HepG2 (cell line): ENCODE data around the gene NEAT1. TPM values are rescaled to one million over a fixed set of nuclear protein-coding genes. Genes with fewer than 3 reads are reported as not detected.

Experiments
- ARNT ChIP-seq: fragments of 450-650 bp; IDR thresholded peaks from 2 replicates; pipeline ENCODE4 v1.6.1; 2017
- KMT2A ChIP-seq: sonication (generic); formaldehyde crosslinking; IDR thresholded peaks from 2 replicates; pipeline ENCODE4 v1.4.0; 2020; ENCODE audit warnings: missing genetic modification reagents
- NFYB ChIP-seq: sonication (generic); formaldehyde crosslinking; IDR thresholded peaks from 2 replicates; pipeline ENCODE4 v1.4.0; 2020; ENCODE audit warnings: missing genetic modification reagents
- POLR2G ChIP-seq: fragments of 200-400 bp; formaldehyde crosslinking; IDR thresholded peaks from 2 replicates; pipeline ENCODE4 v1.6.1; 2018; ENCODE audit warnings: mild to moderate bottlenecking, low read depth, low read length, moderate library complexity
- SALL1 ChIP-seq: sonication (generic); formaldehyde crosslinking; IDR thresholded peaks from 2 replicates; pipeline ENCODE4 v1.8.0; 2022; ENCODE audit warnings: mild to moderate bottlenecking, missing genetic modification reagents
- SCMH1 ChIP-seq: sonication (generic); formaldehyde crosslinking; IDR thresholded peaks from 2 replicates; pipeline ENCODE4 v1.9.0; 2021; ENCODE audit warnings: missing genetic modification reagents, mild to moderate bottlenecking, borderline replicate concordance
- SNAI1 ChIP-seq: sonication (generic); formaldehyde crosslinking; IDR thresholded peaks from 2 replicates; pipeline ENCODE4 v1.5.0; 2020; ENCODE audit warnings: mild to moderate bottlenecking, missing genetic modification reagents, borderline replicate concordance
- ZNF317 ChIP-seq: sonication (generic); formaldehyde crosslinking; IDR thresholded peaks from 2 replicates; pipeline ENCODE4 v1.5.0; 2020; ENCODE audit warnings: mild to moderate bottlenecking, missing genetic modification reagents
- ZNF543 ChIP-seq: sonication (generic); formaldehyde crosslinking; IDR thresholded peaks from 2 replicates; pipeline ENCODE4 v1.4.0; 2020; ENCODE audit warnings: mild to moderate bottlenecking, missing genetic modification reagents
- ZNF552 ChIP-seq: sonication (generic); formaldehyde crosslinking; IDR thresholded peaks from 2 replicates; pipeline ENCODE4 v1.9.0; 2022; ENCODE audit warnings: missing genetic modification reagents, mild to moderate bottlenecking, borderline replicate concordance
- ZNF614 ChIP-seq: IDR thresholded peaks from 2 replicates; pipeline ENCODE4 v1.6.1; 2018; ENCODE audit warnings: missing biosample characterization, missing genetic modification reagents, inconsistent platforms, borderline replicate concordance
- ZNF777 ChIP-seq: sonication (generic); formaldehyde crosslinking; IDR thresholded peaks from 2 replicates; pipeline ENCODE4 v1.4.0; 2020; ENCODE audit warnings: missing genetic modification reagents
- ZNF792 ChIP-seq: IDR thresholded peaks from 2 replicates; pipeline ENCODE4 v1.6.1; 2016
- ZNF850 ChIP-seq: sonication (generic); formaldehyde crosslinking; conservative IDR thresholded peaks from 2 replicates; pipeline ENCODE4 v1.9.0; 2021; ENCODE audit warnings: mild to moderate bottlenecking, missing genetic modification reagents
- polyA plus RNA-seq, 8 experiments: library from polyadenylated mRNA; depleted of rRNA in 3 of 8; stranded (reverse) in 7 of 8; unstranded in 1 of 8; fragments of >200 nt; fragmentation: Illumina TruSeq in 4 of 8; extraction: Trizol in 4 of 8; gene quantifications; 2 replicates each; pipeline versions ENCODE4 v1.2.1 to v1.2.3, GENCODE V29; 2011 to 2016; ENCODE audit warnings: low read depth in 4 of 8, missing spikeins in 1 of 8, mixed read lengths in 1 of 8; ENCODE audit not compliant: insufficient read depth in 1 of 8
- total RNA-seq, 5 experiments: library from RNA; depleted of rRNA; stranded (reverse); fragments of >200 nt; fragmentation: Illumina TruSeq; extraction: Trizol; gene quantifications; 2 replicates each; pipeline ENCODE4 v1.2.3, GENCODE V29; 2016; ENCODE audit warnings: low read depth in 1 of 5
- TF ChIP-seq, protein P1 (sequence below): sonication (generic); formaldehyde crosslinking; IDR thresholded peaks from 2 replicates; pipeline ENCODE4 v1.4.0; 2020; ENCODE audit warnings: missing genetic modification reagents
- TF ChIP-seq, protein P2 (sequence below): sonication (generic); formaldehyde crosslinking; IDR thresholded peaks from 2 replicates; pipeline ENCODE4 v1.4.0; 2020; ENCODE audit warnings: mild to moderate bottlenecking, missing genetic modification reagents
- TF ChIP-seq, protein P3 (sequence below): sonication (generic); formaldehyde crosslinking; IDR thresholded peaks from 2 replicates; pipeline ENCODE4 v1.4.0; 2020; ENCODE audit warnings: mild to moderate bottlenecking, missing genetic modification reagents, borderline replicate concordance
- TF ChIP-seq, protein P4 (sequence below): sonication (generic); formaldehyde crosslinking; IDR thresholded peaks from 2 replicates; pipeline ENCODE4 v1.4.0; 2020; ENCODE audit warnings: mild to moderate bottlenecking, missing genetic modification reagents
- TF ChIP-seq, protein P5 (sequence below): IDR thresholded peaks from 2 replicates; pipeline ENCODE4 v1.6.1; 2018; ENCODE audit warnings: missing genetic modification reagents, mild to moderate bottlenecking, missing compliant biosample characterization

NEAT1 gene
- total and polyA plus RNA-seq, 2 of the 13 experiments (the other 11 are each of a cell fraction or from before 2014, with no cell fraction given) = 20.5 to 41.2 TPM

DNA sequence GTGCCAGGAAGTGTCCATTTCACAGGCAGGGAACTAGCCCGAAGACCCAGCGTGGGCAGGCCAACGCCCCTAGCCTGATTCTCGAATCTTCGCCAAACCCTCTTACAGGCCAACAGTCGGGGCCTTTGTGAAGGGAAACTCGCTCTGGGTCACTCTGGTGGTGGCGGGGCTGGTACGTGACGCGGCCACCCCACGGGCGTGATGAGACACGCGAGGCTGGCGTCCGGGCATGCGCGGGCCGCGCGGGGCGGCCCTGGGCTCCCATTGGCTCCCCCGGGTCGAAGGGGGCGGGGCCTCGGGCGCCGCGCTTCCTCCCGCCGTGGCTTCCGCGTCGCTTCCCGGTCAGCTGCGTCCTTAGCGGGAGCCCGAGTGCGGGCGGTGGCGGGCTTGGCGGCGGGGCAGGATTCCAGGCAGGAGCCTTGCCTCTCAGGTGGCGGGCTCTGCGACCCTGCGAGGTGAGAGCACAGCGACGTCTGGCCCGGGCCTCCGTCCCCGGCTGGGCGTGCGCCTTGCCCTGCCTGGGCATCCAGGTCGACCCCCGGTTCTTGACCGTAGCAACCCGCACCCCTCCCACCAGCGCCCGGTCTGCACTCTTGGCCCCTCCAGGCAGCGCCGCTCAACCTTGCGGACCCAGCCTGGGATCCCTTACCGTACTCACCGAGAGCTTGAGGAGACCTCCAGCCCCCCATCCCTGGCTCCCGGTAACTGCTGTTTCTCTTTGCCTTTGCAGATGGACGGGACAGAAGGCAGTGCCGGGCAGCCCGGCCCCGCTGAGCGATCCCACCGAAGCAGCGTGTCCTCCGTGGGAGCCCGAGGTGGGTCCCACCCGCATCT is 36.1 kb upstream of the NEAT1 start, which contains the start of gene FRMD8 (continued):
- TF ChIP-seq, protein P1, sequence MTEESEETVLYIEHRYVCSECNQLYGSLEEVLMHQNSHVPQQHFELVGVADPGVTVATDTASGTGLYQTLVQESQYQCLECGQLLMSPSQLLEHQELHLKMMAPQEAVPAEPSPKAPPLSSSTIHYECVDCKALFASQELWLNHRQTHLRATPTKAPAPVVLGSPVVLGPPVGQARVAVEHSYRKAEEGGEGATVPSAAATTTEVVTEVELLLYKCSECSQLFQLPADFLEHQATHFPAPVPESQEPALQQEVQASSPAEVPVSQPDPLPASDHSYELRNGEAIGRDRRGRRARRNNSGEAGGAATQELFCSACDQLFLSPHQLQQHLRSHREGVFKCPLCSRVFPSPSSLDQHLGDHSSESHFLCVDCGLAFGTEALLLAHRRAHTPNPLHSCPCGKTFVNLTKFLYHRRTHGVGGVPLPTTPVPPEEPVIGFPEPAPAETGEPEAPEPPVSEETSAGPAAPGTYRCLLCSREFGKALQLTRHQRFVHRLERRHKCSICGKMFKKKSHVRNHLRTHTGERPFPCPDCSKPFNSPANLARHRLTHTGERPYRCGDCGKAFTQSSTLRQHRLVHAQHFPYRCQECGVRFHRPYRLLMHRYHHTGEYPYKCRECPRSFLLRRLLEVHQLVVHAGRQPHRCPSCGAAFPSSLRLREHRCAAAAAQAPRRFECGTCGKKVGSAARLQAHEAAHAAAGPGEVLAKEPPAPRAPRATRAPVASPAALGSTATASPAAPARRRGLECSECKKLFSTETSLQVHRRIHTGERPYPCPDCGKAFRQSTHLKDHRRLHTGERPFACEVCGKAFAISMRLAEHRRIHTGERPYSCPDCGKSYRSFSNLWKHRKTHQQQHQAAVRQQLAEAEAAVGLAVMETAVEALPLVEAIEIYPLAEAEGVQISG (CRISPR knock-in tag) = peak; percentile 18; the same call in 1 of the 2 replicates
- TF ChIP-seq ARNT (no peak), ZNF543 (CRISPR knock-in tag) (peak; percentile 71), SNAI1 (CRISPR knock-in tag) (no peak), POLR2G (peak; percentile 84), KMT2A (CRISPR knock-in tag) (peak; percentile 89), ZNF614 (CRISPR knock-in tag) (no peak; the same call in 1 of the 2 replicates), SCMH1 (CRISPR knock-in tag) (no peak), ZNF317 (CRISPR knock-in tag) (peak; percentile 58; the same call in 1 of the 2 replicates), NFYB (CRISPR knock-in tag) (peak; percentile 82), ZNF777 (CRISPR knock-in tag) (no peak), ZNF552 (CRISPR knock-in tag) (no peak), ZNF850 (no peak), ZNF792 (no peak), SALL1 (peak; percentile 65; the same call in 1 of the 2 replicates)
- TF ChIP-seq, protein P2, sequence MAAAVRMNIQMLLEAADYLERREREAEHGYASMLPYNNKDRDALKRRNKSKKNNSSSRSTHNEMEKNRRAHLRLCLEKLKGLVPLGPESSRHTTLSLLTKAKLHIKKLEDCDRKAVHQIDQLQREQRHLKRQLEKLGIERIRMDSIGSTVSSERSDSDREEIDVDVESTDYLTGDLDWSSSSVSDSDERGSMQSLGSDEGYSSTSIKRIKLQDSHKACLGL (CRISPR knock-in tag) = peak; percentile 70
- TF ChIP-seq, protein P3, sequence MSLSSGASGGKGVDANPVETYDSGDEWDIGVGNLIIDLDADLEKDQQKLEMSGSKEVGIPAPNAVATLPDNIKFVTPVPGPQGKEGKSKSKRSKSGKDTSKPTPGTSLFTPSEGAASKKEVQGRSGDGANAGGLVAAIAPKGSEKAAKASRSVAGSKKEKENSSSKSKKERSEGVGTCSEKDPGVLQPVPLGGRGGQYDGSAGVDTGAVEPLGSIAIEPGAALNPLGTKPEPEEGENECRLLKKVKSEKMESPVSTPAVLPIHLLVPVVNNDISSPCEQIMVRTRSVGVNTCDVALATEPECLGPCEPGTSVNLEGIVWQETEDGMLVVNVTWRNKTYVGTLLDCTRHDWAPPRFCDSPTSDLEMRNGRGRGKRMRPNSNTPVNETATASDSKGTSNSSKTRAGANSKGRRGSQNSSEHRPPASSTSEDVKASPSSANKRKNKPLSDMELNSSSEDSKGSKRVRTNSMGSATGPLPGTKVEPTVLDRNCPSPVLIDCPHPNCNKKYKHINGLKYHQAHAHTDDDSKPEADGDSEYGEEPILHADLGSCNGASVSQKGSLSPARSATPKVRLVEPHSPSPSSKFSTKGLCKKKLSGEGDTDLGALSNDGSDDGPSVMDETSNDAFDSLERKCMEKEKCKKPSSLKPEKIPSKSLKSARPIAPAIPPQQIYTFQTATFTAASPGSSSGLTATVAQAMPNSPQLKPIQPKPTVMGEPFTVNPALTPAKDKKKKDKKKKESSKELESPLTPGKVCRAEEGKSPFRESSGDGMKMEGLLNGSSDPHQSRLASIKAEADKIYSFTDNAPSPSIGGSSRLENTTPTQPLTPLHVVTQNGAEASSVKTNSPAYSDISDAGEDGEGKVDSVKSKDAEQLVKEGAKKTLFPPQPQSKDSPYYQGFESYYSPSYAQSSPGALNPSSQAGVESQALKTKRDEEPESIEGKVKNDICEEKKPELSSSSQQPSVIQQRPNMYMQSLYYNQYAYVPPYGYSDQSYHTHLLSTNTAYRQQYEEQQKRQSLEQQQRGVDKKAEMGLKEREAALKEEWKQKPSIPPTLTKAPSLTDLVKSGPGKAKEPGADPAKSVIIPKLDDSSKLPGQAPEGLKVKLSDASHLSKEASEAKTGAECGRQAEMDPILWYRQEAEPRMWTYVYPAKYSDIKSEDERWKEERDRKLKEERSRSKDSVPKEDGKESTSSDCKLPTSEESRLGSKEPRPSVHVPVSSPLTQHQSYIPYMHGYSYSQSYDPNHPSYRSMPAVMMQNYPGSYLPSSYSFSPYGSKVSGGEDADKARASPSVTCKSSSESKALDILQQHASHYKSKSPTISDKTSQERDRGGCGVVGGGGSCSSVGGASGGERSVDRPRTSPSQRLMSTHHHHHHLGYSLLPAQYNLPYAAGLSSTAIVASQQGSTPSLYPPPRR = peak; percentile 54; the same call in 1 of the 2 replicates
- TF ChIP-seq, protein P4, sequence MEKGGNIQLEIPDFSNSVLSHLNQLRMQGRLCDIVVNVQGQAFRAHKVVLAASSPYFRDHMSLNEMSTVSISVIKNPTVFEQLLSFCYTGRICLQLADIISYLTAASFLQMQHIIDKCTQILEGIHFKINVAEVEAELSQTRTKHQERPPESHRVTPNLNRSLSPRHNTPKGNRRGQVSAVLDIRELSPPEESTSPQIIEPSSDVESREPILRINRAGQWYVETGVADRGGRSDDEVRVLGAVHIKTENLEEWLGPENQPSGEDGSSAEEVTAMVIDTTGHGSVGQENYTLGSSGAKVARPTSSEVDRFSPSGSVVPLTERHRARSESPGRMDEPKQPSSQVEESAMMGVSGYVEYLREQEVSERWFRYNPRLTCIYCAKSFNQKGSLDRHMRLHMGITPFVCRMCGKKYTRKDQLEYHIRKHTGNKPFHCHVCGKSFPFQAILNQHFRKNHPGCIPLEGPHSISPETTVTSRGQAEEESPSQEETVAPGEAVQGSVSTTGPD (CRISPR knock-in tag) = no peak
- TF ChIP-seq, protein P5, sequence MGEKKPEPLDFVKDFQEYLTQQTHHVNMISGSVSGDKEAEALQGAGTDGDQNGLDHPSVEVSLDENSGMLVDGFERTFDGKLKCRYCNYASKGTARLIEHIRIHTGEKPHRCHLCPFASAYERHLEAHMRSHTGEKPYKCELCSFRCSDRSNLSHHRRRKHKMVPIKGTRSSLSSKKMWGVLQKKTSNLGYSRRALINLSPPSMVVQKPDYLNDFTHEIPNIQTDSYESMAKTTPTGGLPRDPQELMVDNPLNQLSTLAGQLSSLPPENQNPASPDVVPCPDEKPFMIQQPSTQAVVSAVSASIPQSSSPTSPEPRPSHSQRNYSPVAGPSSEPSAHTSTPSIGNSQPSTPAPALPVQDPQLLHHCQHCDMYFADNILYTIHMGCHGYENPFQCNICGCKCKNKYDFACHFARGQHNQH (CRISPR knock-in tag) = peak; percentile 47; the same call in 1 of the 2 replicates
